Right renal pelvis (tissue), 4 donors: ENCODE results near the gene SHISAL1. TPM values are rescaled to one million over a fixed set of nuclear protein-coding genes. Genes with fewer than 3 reads are reported as not detected.

Source experiments
- DNase-seq, 4 donors: peaks; one replicate each; pipeline ENCODE4 v3.0.0-alpha.2; 2013; ENCODE audit warnings: low read depth in 4 of 4, low spot score in 3 of 4, missing footprints in 1 of 4
- polyA plus RNA-seq, 4 donors: library from polyadenylated mRNA; unstranded; fragments of 120-200 nt; gene quantifications; one replicate each; pipeline ENCODE4 v1.2.1, GENCODE V29; 2013; ENCODE audit not compliant: insufficient read length in 4 of 4

SHISAL1 gene
- polyA plus RNA-seq, 4 donors, result 1.6 to 2.5 (median 2.4) TPM

- no peak for DNase-seq
Observed at GRCh38 chr22:44213489-44214043, 99.2 kb downstream of the SHISAL1 start.

GRCh38 chr22:44212936-44213335 lies 99.8 kb downstream of the SHISAL1 start:
- no peak for DNase-seq

GRCh38 chr22:44211946-44212930 lies 100.5 kb downstream of the SHISAL1 start:
- DNase-seq, result no peak

- no peak for DNase-seq
Observed at GRCh38 chr22:44211256-44211945, 101.3 kb downstream of the SHISAL1 start.

- no peak for DNase-seq
Observed at GRCh38 chr22:44210722-44211121, 102.0 kb downstream of the SHISAL1 start.

- no peak for DNase-seq
Observed at GRCh38 chr22:44209343-44209742, 103.4 kb downstream of the SHISAL1 start.

GRCh38 chr22:44207981-44208317 lies 104.8 kb downstream of the SHISAL1 start:
- DNase-seq, result no peak

GRCh38 chr22:44207173-44207980 lies 105.4 kb downstream of the SHISAL1 start:
- no peak for DNase-seq

GRCh38 chr22:44206696-44207095 lies 106.1 kb downstream of the SHISAL1 start:
- no peak for DNase-seq

GRCh38 chr22:44206330-44206645 lies 106.5 kb downstream of the SHISAL1 start:
- no peak for DNase-seq

GRCh38 chr22:44205516-44206329 lies 107.0 kb downstream of the SHISAL1 start:
- DNase-seq, result no peak

GRCh38 chr22:44204739-44205515 lies 107.8 kb downstream of the SHISAL1 start:
- DNase-seq, result no peak

GRCh38 chr22:44203203-44203602 lies 109.5 kb downstream of the SHISAL1 start:
- DNase-seq, result no peak

GRCh38 chr22:44202261-44202789 lies 110.4 kb downstream of the SHISAL1 start:
- no peak for DNase-seq

GRCh38 chr22:44201665-44202064 lies 111.1 kb downstream of the SHISAL1 start:
- no peak for DNase-seq

GRCh38 chr22:44200855-44201550 lies 111.7 kb downstream of the SHISAL1 start:
- no peak for DNase-seq

GRCh38 chr22:44200451-44200850 lies 112.3 kb downstream of the SHISAL1 start:
- DNase-seq, result no peak

- no peak for DNase-seq
Observed at GRCh38 chr22:44199866-44200265, 112.9 kb downstream of the SHISAL1 start.
